H9 (cell line): ENCODE results near the gene SMIM41. TPM values are rescaled to one million over a fixed set of nuclear protein-coding genes. Genes with fewer than 3 reads are reported as not detected.

Experiments
- DNase-seq: peaks from one replicate; pipeline ENCODE4 v3.0.0-alpha.2; 2017
- H2AFZ ChIP-seq: one replicate; pipeline ENCODE4 v1.6.1; 2013; ENCODE audit warnings: mild to moderate bottlenecking, low read length, control low read depth, moderate library complexity
- H2AK5ac ChIP-seq: 2 replicates; pipeline ENCODE4 v1.6.1; 2013; ENCODE audit warnings: low read length, control low read depth, mixed read lengths; ENCODE audit not compliant: insufficient read length
- H2BK120ac ChIP-seq: one replicate; pipeline ENCODE4 v1.6.1; 2013; ENCODE audit warnings: low read depth, mild to moderate bottlenecking, low read length, control low read depth, inconsistent platforms; ENCODE audit not compliant: poor library complexity, severe bottlenecking
- H2BK12ac ChIP-seq: 2 replicates; pipeline ENCODE4 v1.6.1; 2013; ENCODE audit warnings: low read length, control low read depth, mixed read lengths, low read depth; ENCODE audit not compliant: insufficient read length
- H2BK15ac ChIP-seq: 2 replicates; pipeline ENCODE4 v1.6.1; 2013; ENCODE audit warnings: low read depth, low read length, control low read depth
- H2BK20ac ChIP-seq: one replicate; pipeline ENCODE4 v1.6.1; 2013; ENCODE audit warnings: low read depth, mild to moderate bottlenecking, low read length, control low read depth, inconsistent platforms; ENCODE audit not compliant: poor library complexity, severe bottlenecking
- H2BK5ac ChIP-seq: 2 replicates; pipeline ENCODE4 v1.6.1; 2013; ENCODE audit warnings: low read length, control low read depth, mixed read lengths; ENCODE audit not compliant: insufficient read length
- H3K14ac ChIP-seq: 2 replicates; pipeline ENCODE4 v1.6.1; 2013; ENCODE audit warnings: low read length, control low read depth; ENCODE audit not compliant: insufficient read depth
- H3K18ac ChIP-seq: 2 replicates; pipeline ENCODE4 v1.6.1; 2013; ENCODE audit warnings: low read depth, mild to moderate bottlenecking, mixed read lengths, low read length, control low read depth; ENCODE audit not compliant: insufficient read length
- H3K23ac ChIP-seq: 2 replicates; pipeline ENCODE4 v1.6.1; 2013; ENCODE audit warnings: low read length, control low read depth, mixed read lengths, low read depth; ENCODE audit not compliant: insufficient read length
- H3K23me2 ChIP-seq: 2 replicates; pipeline ENCODE4 v1.6.1; 2013; ENCODE audit warnings: low read depth, mild to moderate bottlenecking, mixed read lengths, low read length, control low read depth; ENCODE audit not compliant: insufficient read length, poor library complexity, severe bottlenecking
- H3K27ac ChIP-seq: 2 replicates; pipeline ENCODE4 v1.5.1; 2013; ENCODE audit warnings: low read length, control low read depth, mixed read lengths, low read depth; ENCODE audit not compliant: insufficient read length
- H3K27me3 ChIP-seq: 2 replicates; pipeline ENCODE4 v1.6.1; 2013; ENCODE audit warnings: low read length, control low read depth, inconsistent platforms; ENCODE audit not compliant: insufficient read depth
- H3K4ac ChIP-seq: 2 replicates; pipeline ENCODE4 v1.6.1; 2013; ENCODE audit warnings: low read depth, mild to moderate bottlenecking, control low read depth, inconsistent platforms, low read length, moderate library complexity
- H3K4me1 ChIP-seq: 2 replicates; pipeline ENCODE4 v1.6.1; 2013; ENCODE audit warnings: low read length, control low read depth, inconsistent platforms; ENCODE audit not compliant: insufficient read depth
- H3K4me2 ChIP-seq: 2 replicates; pipeline ENCODE4 v1.6.1; 2013; ENCODE audit warnings: low read length, control low read depth, mixed read lengths; ENCODE audit not compliant: insufficient read length, insufficient read depth
- H3K56ac ChIP-seq: 2 replicates; pipeline ENCODE4 v1.6.1; 2013; ENCODE audit warnings: low read depth, mild to moderate bottlenecking, mixed read lengths, low read length, control low read depth; ENCODE audit not compliant: insufficient read length
- H3K79me1 ChIP-seq: 2 replicates; pipeline ENCODE4 v1.6.1; 2013; ENCODE audit warnings: low read depth, mild to moderate bottlenecking, moderate library complexity, low read length, control low read depth, inconsistent platforms; ENCODE audit not compliant: insufficient read depth, poor library complexity, severe bottlenecking
- H3K79me2 ChIP-seq: 2 replicates; pipeline ENCODE4 v1.6.1; 2013; ENCODE audit warnings: low read length, control low read depth, inconsistent platforms; ENCODE audit not compliant: insufficient read depth
- H3K9ac ChIP-seq: 2 replicates; pipeline ENCODE4 v1.6.1; 2013; ENCODE audit warnings: low read length, control low read depth, mixed read lengths; ENCODE audit not compliant: insufficient read length; ENCODE audit errors: extremely low read depth
- H3K9me3 ChIP-seq: one replicate; pipeline ENCODE4 v1.6.1; 2013; ENCODE audit warnings: low read depth, low read length, inconsistent platforms; ENCODE audit not compliant: control insufficient read depth
- H3T11ph ChIP-seq: one replicate; pipeline ENCODE4 v1.6.1; 2013; ENCODE audit warnings: mild to moderate bottlenecking, low read length, control low read depth, inconsistent platforms
- H4K20me1 ChIP-seq: one replicate; pipeline ENCODE4 v1.6.1; 2013; ENCODE audit not compliant: control insufficient read depth, insufficient read length, insufficient read depth
- H4K5ac ChIP-seq: 2 replicates; pipeline ENCODE4 v1.6.1; 2013; ENCODE audit warnings: low read depth, mild to moderate bottlenecking, mixed read lengths, low read length, control low read depth; ENCODE audit not compliant: insufficient read length
- H4K8ac ChIP-seq: replicated peaks from 2 replicates; pipeline ENCODE4 v1.6.1; 2013; ENCODE audit warnings: low read length, control low read depth, mixed read lengths, low read depth; ENCODE audit not compliant: insufficient read length
- H4K91ac ChIP-seq: 2 replicates; pipeline ENCODE4 v1.6.1; 2013; ENCODE audit warnings: low read depth, mild to moderate bottlenecking, moderate library complexity, mixed read lengths, low read length, control low read depth; ENCODE audit not compliant: insufficient read length
- H3K27ac Mint-ChIP-seq, 3 experiments: 2 replicates in 2 of 3; 3 replicates in 1 of 3; pipeline ENCODE4 v1.8.0; 2020 to 2021; ENCODE audit warnings: mixed read lengths in 3 of 3, mild to moderate bottlenecking in 1 of 3, moderate library complexity in 1 of 3
- H3K27me3 Mint-ChIP-seq: 2 replicates; pipeline ENCODE4 v1.8.0; 2021; ENCODE audit warnings: low read depth, mild to moderate bottlenecking, moderate library complexity, mixed read lengths
- H3K36me3 Mint-ChIP-seq, 3 experiments: 2 replicates in 2 of 3; 3 replicates in 1 of 3; pipeline ENCODE4 v1.8.0; 2020 to 2021; ENCODE audit warnings: low read depth in 3 of 3, mixed read lengths in 3 of 3; ENCODE audit not compliant: insufficient read depth in 1 of 3
- H3K4me1 Mint-ChIP-seq, 2 experiments: 2 replicates each; pipeline ENCODE4 v1.8.0; 2020; ENCODE audit warnings: mixed read lengths in 2 of 2
- H3K4me3 Mint-ChIP-seq, 2 experiments: 2 replicates in 1 of 2; 3 replicates in 1 of 2; pipeline ENCODE4 v1.8.0; 2020 to 2021; ENCODE audit warnings: mild to moderate bottlenecking in 2 of 2, mixed read lengths in 2 of 2, moderate library complexity in 1 of 2
- H3K9me3 Mint-ChIP-seq, 2 experiments: 2 replicates in 1 of 2; 3 replicates in 1 of 2; pipeline ENCODE4 v1.8.0; 2020; ENCODE audit warnings: mild to moderate bottlenecking in 2 of 2, mixed read lengths in 2 of 2, moderate library complexity in 1 of 2
- WGBS: extraction: QIAGEN DNeasy Blood & Tissue Kit; methylation state at CpG from one replicate; pipeline ENCODE4 v1.1.7; 2013; ENCODE audit warnings: missing lambda C conversion rate, low lambda C conversion rate, mixed read lengths; ENCODE audit not compliant: insufficient read length; ENCODE audit errors: extremely low coverage; 5-methylcytosine and 5-hydroxymethylcytosine counted together
- long read RNA-seq: library from polyadenylated mRNA; unstranded; transcript quantifications from one replicate; pipeline ENCODE4 v2.0.0, GENCODE V29; 2020
- total RNA-seq: library from RNA; stranded (reverse); gene quantifications from 2 replicates; pipeline ENCODE4 v1.2.1, GENCODE V29; 2021
- TF ChIP-seq, protein P1 (sequence below): fragments of 200-600 bp; sonication (generic); conservative IDR thresholded peaks from 3 replicates; pipeline ENCODE4 v1.8.0; 2021; ENCODE audit warnings: antibody characterized with exemption, mild to moderate bottlenecking

The SMIM41 gene
- not detected in 2 replicates for total RNA-seq
- long read RNA-seq = 0 reads

DNA sequence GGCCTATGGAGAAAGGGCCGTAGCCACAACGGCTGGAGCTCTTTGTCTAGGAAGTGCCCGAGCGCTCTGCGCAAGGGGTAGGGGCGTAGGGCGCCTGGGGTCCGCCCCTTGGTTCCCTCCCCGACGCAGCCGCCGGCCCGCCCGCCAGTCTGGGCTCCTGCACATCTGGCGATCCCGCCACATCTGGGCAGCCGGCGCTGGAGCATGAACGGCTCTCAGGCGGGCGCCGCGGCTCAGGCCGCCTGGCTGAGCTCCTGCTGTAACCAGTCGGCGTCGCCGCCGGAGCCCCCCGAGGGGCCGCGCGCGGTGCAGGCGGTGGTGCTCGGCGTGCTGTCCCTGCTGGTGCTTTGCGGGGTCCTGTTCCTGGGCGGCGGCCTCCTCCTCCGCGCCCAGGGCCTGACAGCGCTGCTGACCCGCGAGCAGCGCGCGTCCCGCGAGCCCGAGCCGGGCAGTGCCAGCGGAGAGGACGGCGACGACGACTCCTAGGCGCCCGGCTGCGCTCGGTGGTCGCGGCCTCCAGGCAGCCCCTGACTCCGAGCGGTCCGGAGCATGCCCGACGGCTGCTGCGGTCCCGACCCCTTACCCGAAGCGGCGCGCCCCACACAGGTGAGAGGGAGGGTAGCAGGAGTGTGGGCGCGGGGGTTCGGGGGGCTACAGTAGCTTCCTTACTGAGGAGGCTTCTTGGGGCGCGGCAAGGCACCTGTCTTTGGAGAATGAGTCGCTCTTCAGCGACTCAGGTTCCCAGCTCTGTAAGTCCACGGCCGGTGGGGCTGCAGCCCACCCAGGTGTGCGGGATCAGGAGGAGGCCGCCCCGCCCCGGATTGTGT lies at the start of gene SMIM41:
Gene SMIM41 (plus strand): TSS at position 129 of the 827 bp plus-strand sequence. CDS start 76 bp downstream, at position 205.
- Histone ChIP-seq H3K4me2 (no peak within 1 kb of the TSS), H2BK20ac (no peak within 1 kb of the TSS), H2AK5ac (no peak within 1 kb of the TSS), H4K91ac (no peak within 1 kb of the TSS), H3K79me2 (no peaks in the 10 kb centered on the region), H4K5ac (no peak within 1 kb of the TSS), H2BK12ac (no peak within 1 kb of the TSS), H2BK120ac (no peak within 1 kb of the TSS), H3K9me3 (no peaks in the 10 kb centered on the region), H3K79me1 (no peaks in the 10 kb centered on the region), H2BK5ac (no peak within 1 kb of the TSS), H3K23ac (no peak within 1 kb of the TSS), H4K20me1 (no peaks in the 10 kb centered on the region), H3K9ac (no peak within 1 kb of the TSS), H3K4me1 (no peaks in the 10 kb centered on the region; the same call in 1 of the 2 replicates), H3K14ac (no peak within 1 kb of the TSS; the same call in 1 of the 2 replicates), H3K56ac (no peak within 1 kb of the TSS), H3K18ac (no peak within 1 kb of the TSS), H3T11ph (no peak within 1 kb of the TSS), H3K23me2 (no peaks in the 10 kb centered on the region), H2AFZ (no peak within 1 kb of the TSS), H2BK15ac (no peak within 1 kb of the TSS), H3K27me3 (no peaks in the 10 kb centered on the region), H4K8ac (no peak within 1 kb of the TSS), H3K4ac (no peak within 1 kb of the TSS), H3K27ac (no peak within 1 kb of the TSS)
- no peaks in the 10 kb centered on the region for H3K27me3 Mint-ChIP-seq
- no CpG with 5 or more reads among the region's 87 CpGs for WGBS
- H3K4me3 Mint-ChIP-seq = no peak within 1 kb of the TSS
- H3K27ac Mint-ChIP-seq = peak within 1 kb of the TSS; percentile 21 to 89 (median 57); a peak in 2 of 7 replicates
- no peaks in the 10 kb centered on the region for H3K9me3 Mint-ChIP-seq
- H3K4me1 Mint-ChIP-seq = peaks cover 13 to 26% of the 10 kb centered on the region in 2 experiments
- DNase-seq = peak; percentile 64
- peaks cover 21 to 43% (median 30%) of the 10 kb centered on the region in 3 experiments; a peak in 6 of 7 replicates for H3K36me3 Mint-ChIP-seq
- TF ChIP-seq, protein P1, sequence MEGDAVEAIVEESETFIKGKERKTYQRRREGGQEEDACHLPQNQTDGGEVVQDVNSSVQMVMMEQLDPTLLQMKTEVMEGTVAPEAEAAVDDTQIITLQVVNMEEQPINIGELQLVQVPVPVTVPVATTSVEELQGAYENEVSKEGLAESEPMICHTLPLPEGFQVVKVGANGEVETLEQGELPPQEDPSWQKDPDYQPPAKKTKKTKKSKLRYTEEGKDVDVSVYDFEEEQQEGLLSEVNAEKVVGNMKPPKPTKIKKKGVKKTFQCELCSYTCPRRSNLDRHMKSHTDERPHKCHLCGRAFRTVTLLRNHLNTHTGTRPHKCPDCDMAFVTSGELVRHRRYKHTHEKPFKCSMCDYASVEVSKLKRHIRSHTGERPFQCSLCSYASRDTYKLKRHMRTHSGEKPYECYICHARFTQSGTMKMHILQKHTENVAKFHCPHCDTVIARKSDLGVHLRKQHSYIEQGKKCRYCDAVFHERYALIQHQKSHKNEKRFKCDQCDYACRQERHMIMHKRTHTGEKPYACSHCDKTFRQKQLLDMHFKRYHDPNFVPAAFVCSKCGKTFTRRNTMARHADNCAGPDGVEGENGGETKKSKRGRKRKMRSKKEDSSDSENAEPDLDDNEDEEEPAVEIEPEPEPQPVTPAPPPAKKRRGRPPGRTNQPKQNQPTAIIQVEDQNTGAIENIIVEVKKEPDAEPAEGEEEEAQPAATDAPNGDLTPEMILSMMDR = no peak
